ENCODE results near the gene MOXD1. TPM values are rescaled to one million over a fixed set of nuclear protein-coding genes. Genes with fewer than 3 reads are reported as not detected.

MOXD1 gene
- total and polyA plus RNA-seq, 2 of the 8 experiments (the other 6 are each of a cell fraction or from before 2014, with no cell fraction given): 1.6 to 3.5 TPM

DNA sequence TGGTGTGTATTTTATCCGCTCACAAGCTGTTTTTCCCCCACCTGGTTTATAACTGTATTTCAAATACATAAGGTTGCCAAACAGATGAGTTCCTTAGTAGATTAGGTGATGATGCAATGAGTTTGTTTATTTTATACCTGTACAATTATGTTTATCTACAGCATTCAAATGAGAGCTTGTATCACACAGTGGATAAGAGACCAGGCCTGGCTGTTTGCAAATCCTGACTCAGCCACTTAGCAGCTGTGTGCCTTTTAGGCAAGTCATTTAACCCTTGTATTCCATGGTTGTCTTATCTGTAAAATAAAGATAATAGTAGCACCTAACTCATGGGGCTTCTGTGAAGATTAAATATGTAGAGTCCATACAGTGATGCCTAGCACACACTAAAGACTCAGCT, 143.7 kb downstream of the MOXD1 start:
- Histone ChIP-seq H2BK20ac (ENCODE audit: low read length) (no peak overlapping the region), H4K91ac (replicated peaks; ENCODE audit: insufficient read length, low read length) (no peak overlapping the region), H3K4ac (replicated peaks; ENCODE audit: insufficient read length, low read depth, low read length) (no peak overlapping the region), H3K4me1 (replicated peaks in 1 of 4; ENCODE audit: control insufficient read depth in 3 of 4, insufficient read depth in 4 of 4, low read length in 3 of 4) (no peaks in the 10 kb centered on the region), H3K27me3 (replicated peaks in 1 of 4; ENCODE audit: control insufficient read depth in 3 of 4, extremely low read depth in 1 of 4, insufficient read depth in 3 of 4, low read length in 3 of 4) (no peaks in the 10 kb centered on the region), H3K18ac (ENCODE audit: extremely low read depth, low read length) (no peak overlapping the region), H2BK120ac (replicated peaks; ENCODE audit: low read depth, low read length) (no peak overlapping the region), H3K56ac (replicated peaks; ENCODE audit: insufficient read length, low read depth, low read length) (no peak overlapping the region), H2AFZ (ENCODE audit: low read length) (no peak overlapping the region), H3K9ac (replicated peaks in 1 of 4; ENCODE audit: extremely low read depth in 1 of 4, low read depth in 3 of 4, low read length in 3 of 4) (no peak overlapping the region), H3K23ac (ENCODE audit: insufficient read length) (no peak overlapping the region), H3K9me3 (ENCODE audit: insufficient read depth in 2 of 2, low read depth in 1 of 2, low read length in 1 of 2) (no peaks in the 10 kb centered on the region), H3K4me2 (ENCODE audit: insufficient read depth in 1 of 2, low read depth in 2 of 2, low read length in 2 of 2) (no peak overlapping the region), H3K79me2 (ENCODE audit: control insufficient read depth in 1 of 2, insufficient read depth in 2 of 2, low read length in 2 of 2) (no peaks in the 10 kb centered on the region), H3K14ac (ENCODE audit: insufficient read length) (no peak overlapping the region), H2BK15ac (ENCODE audit: low read length) (no peak overlapping the region), H3K79me1 (ENCODE audit: low read depth, low read length) (no peaks in the 10 kb centered on the region), H3K27ac (ENCODE audit: low read depth, low read length) (no peak overlapping the region), H2AK5ac (ENCODE audit: low read depth, low read length) (no peak overlapping the region), H4K5ac (ENCODE audit: insufficient read length, low read depth, low read length) (no peak overlapping the region), H2BK12ac (ENCODE audit: low read depth, low read length) (no peak overlapping the region), H3K4me3 (ENCODE audit: extremely low read depth in 1 of 4, insufficient read depth in 2 of 4, low read depth in 3 of 4, low read length in 4 of 4) (no peak overlapping the region), H2BK5ac (ENCODE audit: low read depth, low read length) (no peak overlapping the region), H3K23me2 (ENCODE audit: low read depth, low read length) (peaks cover under 1% of the 10 kb centered on the region; the same call in 1 of the 2 replicates), H4K8ac (ENCODE audit: extremely low read depth, insufficient read depth, low read length) (no peak overlapping the region), H4K20me1 (replicated peaks in 1 of 2; ENCODE audit: control insufficient read depth in 1 of 2, insufficient read depth in 2 of 2, low read length in 2 of 2) (no peaks in the 10 kb centered on the region), H3K36me3 (ENCODE audit: control insufficient read depth in 2 of 4, insufficient read depth in 4 of 4, low read length in 3 of 4) (no peaks in the 10 kb centered on the region)
- POLR2A ChIA-PET (ENCODE audit: partially characterized antibody): no interaction called here
- FAIRE-seq (no peak), DNase-seq (ENCODE audit: low read depth in 1 of 2, low spot score in 2 of 2) (no peak)
- TF ChIP-seq ZNF274 (IDR thresholded peaks at IDR 0.05; ENCODE audit: borderline replicate concordance, extremely low read depth, low read length) (no peak), SP1 (IDR thresholded peaks at IDR 0.05; ENCODE audit: low read depth, low read length) (no peak), SP4 (IDR thresholded peaks at IDR 0.05; ENCODE audit: low read length) (no peak), CBX8 (IDR thresholded peaks at IDR 0.05; ENCODE audit: borderline replicate concordance, low read depth, low read length) (no peak), RFX5 (IDR thresholded peaks at IDR 0.05; ENCODE audit: borderline replicate concordance, low read depth, low read length) (no peak), MAFK (IDR thresholded peaks at IDR 0.05; ENCODE audit: low read depth, low read length) (no peak), NRF1 (IDR thresholded peaks at IDR 0.05; ENCODE audit: low read depth, low read length) (no peak), BACH1 (IDR thresholded peaks at IDR 0.05; ENCODE audit: low read length) (no peak), TAF7 (optimal IDR thresholded peaks at IDR 0.05; ENCODE audit: borderline replicate concordance, low read depth, low read length) (no peak)
- TF ChIP-seq, protein P1, sequence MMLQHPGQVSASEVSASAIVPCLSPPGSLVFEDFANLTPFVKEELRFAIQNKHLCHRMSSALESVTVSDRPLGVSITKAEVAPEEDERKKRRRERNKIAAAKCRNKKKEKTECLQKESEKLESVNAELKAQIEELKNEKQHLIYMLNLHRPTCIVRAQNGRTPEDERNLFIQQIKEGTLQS (IDR thresholded peaks at IDR 0.05; ENCODE audit: insufficient read depth, low read depth, low read length): no peak
- 100% methylated on average over 1 of the region's 1 CpG; no CpG with 5 or more reads in 1 of the 2 experiments for WGBS, 2 experiments (ENCODE audit: extremely low coverage in 1 of 2, insufficient coverage in 1 of 2, insufficient read length in 1 of 2, insufficient replicate concordance in 2 of 2, low coverage in 1 of 2, low lambda C conversion rate in 2 of 2, missing lambda C conversion rate in 1 of 2)
- CTCF ChIA-PET (ENCODE audit: partially characterized antibody): interaction anchor here (0.9 to 11.0 kb wide), 10 partner anchors 10 to 342 kb away, joined by 3 to 68 read pairs (median 4); no protein-coding TSS in a partner anchor
